Measurements from ENCODE around the gene AUP1.

AUP1 gene

GRCh38 chr2:74556831-74557370 lies 27.4 kb upstream of the AUP1 start:
- DNase-seq (ENCODE audit: low spot score) = no peak

GRCh38 chr2:74556159-74556558 lies 26.7 kb upstream of the AUP1 start:
- no peak for DNase-seq (ENCODE audit: low spot score)

GRCh38 chr2:74555610-74556103 lies 26.2 kb upstream of the AUP1 start:
- DNase-seq (ENCODE audit: low spot score) = no peak

GRCh38 chr2:74554820-74555531 lies 25.5 kb upstream of the AUP1 start:
- DNase-seq (ENCODE audit: low spot score) = no peak

GRCh38 chr2:74553892-74554819 lies 24.6 kb upstream of the AUP1 start, which contains the start of the genes DOK1 and LOXL3:
TSS of gene DOK1 (plus strand) at chr2:74554720. CDS start at chr2:74554755, 35 bp downstream.
TSS of gene LOXL3 (minus strand) at chr2:74553942. CDS start at chr2:74552634, 1,308 bp downstream.
- peak; percentile 90 for DNase-seq (ENCODE audit: low spot score)

- DNase-seq (ENCODE audit: low spot score) = no peak
Measured at GRCh38 chr2:74552914-74553811, 23.7 kb upstream of the AUP1 start.

- DNase-seq (ENCODE audit: low spot score) = no peak
Measured at GRCh38 chr2:74551942-74552913, 22.7 kb upstream of the AUP1 start.

GRCh38 chr2:74551530-74551929 lies 22.0 kb upstream of the AUP1 start:
- DNase-seq (ENCODE audit: low spot score) = no peak

- DNase-seq (ENCODE audit: low spot score) = no peak
Measured at GRCh38 chr2:74550231-74550630, 20.7 kb upstream of the AUP1 start.

GRCh38 chr2:74548900-74549826 lies 19.7 kb upstream of the AUP1 start:
- DNase-seq (ENCODE audit: low spot score) = peak; percentile 80

GRCh38 chr2:74548285-74548899 lies 18.9 kb upstream of the AUP1 start:
- DNase-seq (ENCODE audit: low spot score) = no peak

GRCh38 chr2:74546004-74546403 lies 16.5 kb upstream of the AUP1 start:
- DNase-seq (ENCODE audit: low spot score) = no peak

GRCh38 chr2:74544634-74545033 lies 15.1 kb upstream of the AUP1 start:
- DNase-seq (ENCODE audit: low spot score) = no peak

GRCh38 chr2:74542978-74543377 lies 13.5 kb upstream of the AUP1 start:
- DNase-seq (ENCODE audit: low spot score) = no peak

GRCh38 chr2:74540291-74540690 lies 10.8 kb upstream of the AUP1 start:
- DNase-seq (ENCODE audit: low spot score) = no peak

- DNase-seq (ENCODE audit: low spot score) = no peak
Measured at GRCh38 chr2:74538881-74539339, 9.4 kb upstream of the AUP1 start.

- no peak for DNase-seq (ENCODE audit: low spot score)
Measured at GRCh38 chr2:74537140-74537539, 7.6 kb upstream of the AUP1 start.

- DNase-seq (ENCODE audit: low spot score) = no peak
Measured at GRCh38 chr2:74536166-74536950, 6.9 kb upstream of the AUP1 start.
